Right atrium auricular region (tissue), 2 donors: ENCODE data around the gene CWF19L2. TPM values are rescaled to one million over a fixed set of nuclear protein-coding genes. Genes with fewer than 3 reads are reported as not detected.
"Not testable (repeated sequence)": the region's sequence is repeated elsewhere in the genome, so short reads cannot be mapped to it uniquely, and the experiment has no call there.

Experiments used
- DNase-seq: peaks from one replicate; pipeline ENCODE4 v3.0.0-alpha.2; 2019; ENCODE audit warnings: low spot score
- H3K27ac ChIP-seq, 2 donors: fragments of 200-600 bp; sonication (generic); 1 replicate in 1 of 2; 2 replicates in 1 of 2; pipeline ENCODE4 v1.5.1; 2016 to 2019
- H3K27me3 ChIP-seq, 2 donors: fragments of 200-600 bp; sonication (generic); one replicate each; pipeline versions ENCODE4 v1.5.1 to v1.6.0; 2017 to 2019
- H3K36me3 ChIP-seq: fragments of 200-600 bp; sonication (generic); one replicate; pipeline ENCODE4 v1.5.1; 2016
- H3K4me1 ChIP-seq, 2 donors: fragments of 200-600 bp; sonication (generic); one replicate each; pipeline versions ENCODE4 v1.5.1 to v1.6.0; 2017 to 2019
- H3K4me3 ChIP-seq, 2 donors: fragments of 200-600 bp; sonication (generic); 1 replicate in 1 of 2; 2 replicates in 1 of 2; pipeline ENCODE4 v1.5.1; 2017 to 2019; ENCODE audit warnings: mild to moderate bottlenecking in 1 of 2, moderate library complexity in 1 of 2
- H3K9me3 ChIP-seq, 2 donors: fragments of 200-600 bp; sonication (generic); one replicate each; pipeline ENCODE4 v1.5.1; 2019
- total RNA-seq, 2 donors: library from RNA; depleted of rRNA; stranded (reverse); fragments of >200 nt; gene quantifications; one replicate each; pipeline ENCODE4 v1.1.0, GENCODE V29; 2016
- TF ChIP-seq, protein P1 (sequence below), 2 donors: fragments of 200-600 bp; sonication (generic); IDR thresholded peaks; one replicate each; pipeline ENCODE4 v1.5.1; 2019; ENCODE audit warnings: antibody characterized with exemption in 2 of 2

The CWF19L2 gene
- total RNA-seq, 2 donors from 2014 or later, result 6.6 to 7.4 TPM

DNA sequence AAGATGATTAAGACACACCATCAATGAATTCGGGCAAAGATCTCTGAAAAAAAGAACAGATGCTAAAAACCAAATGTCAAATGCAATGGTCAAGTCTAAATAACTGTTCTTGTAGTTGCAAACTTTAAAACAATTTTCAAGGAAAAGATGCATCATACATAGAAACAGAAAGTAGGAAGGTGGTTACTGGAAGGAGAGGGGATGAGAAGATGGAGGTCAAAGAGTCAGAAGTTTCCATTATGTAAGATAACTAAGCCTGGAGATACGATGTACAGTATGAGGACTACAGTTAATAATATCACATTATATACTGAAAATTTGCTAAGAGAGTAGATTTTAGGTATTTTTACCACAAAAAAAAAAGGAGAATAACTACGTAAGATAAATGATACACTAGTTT, 27.1 kb downstream of the CWF19L2 start:
- no peak for DNase-seq
- no peak overlapping the region for H3K27ac ChIP-seq
- TF ChIP-seq, protein P1, sequence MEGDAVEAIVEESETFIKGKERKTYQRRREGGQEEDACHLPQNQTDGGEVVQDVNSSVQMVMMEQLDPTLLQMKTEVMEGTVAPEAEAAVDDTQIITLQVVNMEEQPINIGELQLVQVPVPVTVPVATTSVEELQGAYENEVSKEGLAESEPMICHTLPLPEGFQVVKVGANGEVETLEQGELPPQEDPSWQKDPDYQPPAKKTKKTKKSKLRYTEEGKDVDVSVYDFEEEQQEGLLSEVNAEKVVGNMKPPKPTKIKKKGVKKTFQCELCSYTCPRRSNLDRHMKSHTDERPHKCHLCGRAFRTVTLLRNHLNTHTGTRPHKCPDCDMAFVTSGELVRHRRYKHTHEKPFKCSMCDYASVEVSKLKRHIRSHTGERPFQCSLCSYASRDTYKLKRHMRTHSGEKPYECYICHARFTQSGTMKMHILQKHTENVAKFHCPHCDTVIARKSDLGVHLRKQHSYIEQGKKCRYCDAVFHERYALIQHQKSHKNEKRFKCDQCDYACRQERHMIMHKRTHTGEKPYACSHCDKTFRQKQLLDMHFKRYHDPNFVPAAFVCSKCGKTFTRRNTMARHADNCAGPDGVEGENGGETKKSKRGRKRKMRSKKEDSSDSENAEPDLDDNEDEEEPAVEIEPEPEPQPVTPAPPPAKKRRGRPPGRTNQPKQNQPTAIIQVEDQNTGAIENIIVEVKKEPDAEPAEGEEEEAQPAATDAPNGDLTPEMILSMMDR (IDR thresholded peaks at IDR 0.05), result no peak
- H3K36me3 ChIP-seq, result peaks cover 13% of the 10 kb centered on the region
- H3K4me1 ChIP-seq, result no peaks in the 10 kb centered on the region
- H3K27me3 ChIP-seq, result no peaks in the 10 kb centered on the region
- H3K4me3 ChIP-seq, result no peak overlapping the region
- no peaks in the 10 kb centered on the region for H3K9me3 ChIP-seq

DNA sequence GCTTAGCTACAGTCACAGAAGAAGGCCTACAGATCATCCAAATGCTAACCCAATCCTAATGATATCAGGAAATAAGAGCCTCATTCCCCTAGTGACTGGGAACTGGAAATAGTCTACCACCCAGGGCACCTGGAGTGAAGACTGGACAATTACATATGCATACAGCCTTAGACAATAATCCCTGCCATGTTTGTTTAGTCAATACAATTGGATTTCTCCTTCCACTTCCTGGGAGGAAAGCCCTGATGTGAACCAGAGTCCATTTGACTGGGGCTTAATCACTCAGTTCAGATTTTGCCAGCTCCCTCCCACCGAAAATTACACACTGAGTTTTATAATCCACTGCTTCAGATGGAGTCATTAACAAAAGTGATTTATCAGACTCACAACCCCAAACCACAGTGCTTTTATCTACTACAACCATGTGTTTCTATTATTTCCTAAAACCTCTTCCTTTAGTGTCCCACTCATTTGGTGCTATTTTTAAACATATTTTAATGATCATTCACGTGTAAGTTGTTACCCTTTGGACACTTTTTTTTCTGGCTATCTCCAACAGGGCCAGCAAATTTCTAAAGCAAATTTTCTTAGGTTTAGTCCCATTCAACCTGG, 29.9 kb downstream of the CWF19L2 start:
- TF ChIP-seq, protein P1 (IDR thresholded peaks at IDR 0.05), result no peak
- Histone ChIP-seq H3K27ac (no peak overlapping the region), H3K27me3 (no peaks in the 10 kb centered on the region), H3K4me3 (no peak overlapping the region), H3K36me3 (peaks cover 13% of the 10 kb centered on the region), H3K4me1 (no peaks in the 10 kb centered on the region), H3K9me3 (no peaks in the 10 kb centered on the region)
- DNase-seq, result no peak

DNA sequence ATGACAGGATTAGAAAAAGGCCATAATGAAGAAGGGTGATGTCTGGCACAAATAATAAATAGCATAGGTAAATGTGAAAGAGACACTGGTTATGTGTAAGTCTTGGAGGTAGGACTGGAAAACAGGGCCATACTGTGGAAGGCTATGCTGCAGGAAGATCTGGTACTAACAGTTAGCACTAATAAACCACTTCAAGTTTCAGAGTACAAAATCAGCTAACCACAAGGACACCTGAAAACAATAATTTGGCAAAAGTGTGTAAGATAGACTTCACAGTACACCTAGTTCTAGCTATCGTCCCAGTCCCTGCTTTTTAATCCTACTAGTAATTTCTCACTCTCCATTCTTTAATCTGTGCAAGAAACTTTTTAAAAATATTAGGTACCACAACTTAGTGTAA, 44.3 kb downstream of the CWF19L2 start:
- TF ChIP-seq, protein P1 (IDR thresholded peaks at IDR 0.05), result no peak
- no peaks in the 10 kb centered on the region for H3K4me1 ChIP-seq
- DNase-seq, result no peak
- H3K27ac ChIP-seq, result no peak overlapping the region
- H3K4me3 ChIP-seq, result no peak overlapping the region
- no peaks in the 10 kb centered on the region for H3K27me3 ChIP-seq
- no peaks in the 10 kb centered on the region for H3K9me3 ChIP-seq
- H3K36me3 ChIP-seq, result peaks cover 27% of the 10 kb centered on the region

DNA sequence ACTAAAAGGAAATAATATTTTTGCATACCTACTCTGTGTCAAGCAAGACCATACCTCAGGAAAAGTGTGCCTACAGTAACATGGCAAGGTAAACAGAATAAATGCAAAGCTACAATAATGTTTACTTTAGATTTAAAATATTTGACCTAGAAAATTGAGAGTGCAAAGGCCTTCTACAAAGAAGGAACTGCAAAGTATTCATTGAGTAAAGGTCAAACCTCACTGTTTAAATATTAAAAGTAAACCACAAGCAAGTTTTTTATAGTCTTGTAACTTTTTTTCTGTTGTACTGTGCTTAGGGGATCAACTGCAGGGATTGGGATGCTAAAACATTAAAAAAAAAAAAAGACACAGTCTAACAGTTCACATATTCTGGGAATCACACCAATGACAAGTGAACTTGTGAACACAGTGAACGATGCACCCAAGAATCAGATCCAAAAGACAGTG, 48.8 kb downstream of the CWF19L2 start:
- no peak overlapping the region for H3K4me3 ChIP-seq
- no peak overlapping the region for H3K27ac ChIP-seq
- no peaks in the 10 kb centered on the region for H3K27me3 ChIP-seq
- no peaks in the 10 kb centered on the region for H3K4me1 ChIP-seq
- no peak for DNase-seq
- TF ChIP-seq, protein P1 (IDR thresholded peaks at IDR 0.05), result no peak
- no peaks in the 10 kb centered on the region for H3K9me3 ChIP-seq
- H3K36me3 ChIP-seq, result peaks cover 7% of the 10 kb centered on the region

DNA sequence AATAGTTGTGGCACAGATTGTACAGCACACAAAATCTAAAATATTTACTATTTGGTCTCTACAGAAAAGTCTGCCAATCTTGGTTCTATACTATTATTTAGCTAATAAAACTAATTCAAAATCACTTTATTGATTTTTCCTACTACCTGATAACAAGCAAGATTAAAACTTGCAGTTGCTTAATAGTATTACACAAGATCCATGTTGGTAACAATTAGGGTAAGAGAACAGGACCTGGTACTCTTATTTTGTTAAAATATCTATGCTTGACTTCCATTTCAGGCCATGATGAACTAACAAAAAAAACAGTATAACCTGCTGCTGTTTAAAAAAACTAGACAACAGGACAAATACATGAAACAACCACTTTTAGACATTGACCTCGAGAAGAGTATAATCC, 52.4 kb downstream of the CWF19L2 start:
- Histone ChIP-seq H3K9me3 (no peaks in the 10 kb centered on the region), H3K27me3 (no peaks in the 10 kb centered on the region), H3K4me1 (no peaks in the 10 kb centered on the region), H3K27ac (no peak overlapping the region), H3K4me3 (no peak overlapping the region), H3K36me3 (no peaks in the 10 kb centered on the region)
- DNase-seq, result no peak
- TF ChIP-seq, protein P1 (IDR thresholded peaks at IDR 0.05), result no peak

DNA sequence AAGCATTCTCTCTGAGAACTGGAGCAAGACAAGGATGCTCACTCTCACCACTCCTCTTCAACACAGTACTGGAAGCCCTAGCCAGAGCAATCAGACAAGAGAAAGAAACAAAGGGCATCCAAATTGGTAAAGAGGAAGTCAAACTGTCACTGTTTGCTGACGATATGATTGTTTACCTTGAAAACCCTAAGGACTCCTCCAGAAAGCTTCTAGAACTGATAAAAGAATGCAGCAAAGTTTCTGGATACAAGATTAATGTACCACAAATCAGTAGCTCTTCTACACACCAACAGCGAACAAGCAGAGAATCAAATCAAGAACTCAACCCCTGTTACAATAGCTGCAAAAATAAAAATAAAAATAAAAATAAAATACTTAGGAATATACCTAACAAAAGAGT, 56.5 kb downstream of the CWF19L2 start:
- H3K9me3 ChIP-seq, H3K27me3 ChIP-seq, H3K4me3 ChIP-seq, H3K4me1 ChIP-seq, H3K27ac ChIP-seq, DNase-seq: not testable (repeated sequence)
- H3K36me3 ChIP-seq, result peaks cover 11% of the 10 kb centered on the region
